Measurements from ENCODE around the gene MERTK.

The MERTK gene

GRCh38 chr2:112019569-112019982 lies 121.2 kb downstream of the MERTK start:
- H3K9me3 ChIP-seq (ENCODE audit: control insufficient read depth, insufficient read depth, low read length) = no peaks in the 10 kb centered on the region
- no peak overlapping the region for H3K4me3 ChIP-seq (ENCODE audit: low read length)
- H3K9me2 ChIP-seq (replicated peaks; ENCODE audit: control insufficient read depth, low read length) = no peaks in the 10 kb centered on the region
- no peak overlapping the region for H3K4me2 ChIP-seq (ENCODE audit: low read length)
- H3K27me3 ChIP-seq (ENCODE audit: control insufficient read depth, low read length) = peaks cover 16% of the 10 kb centered on the region
- H3K27ac ChIP-seq (ENCODE audit: low read depth, low read length) = no peak overlapping the region
- H3K79me2 ChIP-seq (ENCODE audit: control insufficient read depth, low read length) = no peaks in the 10 kb centered on the region
- H4K20me1 ChIP-seq (ENCODE audit: control insufficient read depth, insufficient read depth, low read depth, low read length) = no peaks in the 10 kb centered on the region
- H3K4me1 ChIP-seq (ENCODE audit: control insufficient read depth, low read length) = no peaks in the 10 kb centered on the region
- TF ChIP-seq CTCF (IDR thresholded peaks at IDR 0.05; ENCODE audit: low read depth, low read length, poor library complexity, severe bottlenecking) (no peak), EZH2phosphoT487 (IDR thresholded peaks at IDR 0.05; ENCODE audit: borderline replicate concordance, low read length) (no peak)
- no peaks in the 10 kb centered on the region for H3F3A ChIP-seq (ENCODE audit: control insufficient read depth, insufficient read depth)
- no peaks in the 10 kb centered on the region for H3K36me3 ChIP-seq (ENCODE audit: control insufficient read depth, low read length)

GRCh38 chr2:112020561-112020960 lies 122.2 kb downstream of the MERTK start:
- H3F3A ChIP-seq (ENCODE audit: control insufficient read depth, insufficient read depth) = no peaks in the 10 kb centered on the region
- H3K27me3 ChIP-seq (ENCODE audit: control insufficient read depth, low read length) = peaks cover 16% of the 10 kb centered on the region
- H3K9me3 ChIP-seq (ENCODE audit: control insufficient read depth, insufficient read depth, low read length) = no peaks in the 10 kb centered on the region
- no peaks in the 10 kb centered on the region for H3K4me1 ChIP-seq (ENCODE audit: control insufficient read depth, low read length)
- H3K36me3 ChIP-seq (ENCODE audit: control insufficient read depth, low read length) = no peaks in the 10 kb centered on the region
- no peak overlapping the region for H3K4me2 ChIP-seq (ENCODE audit: low read length)
- no peak overlapping the region for H3K27ac ChIP-seq (ENCODE audit: low read depth, low read length)
- H4K20me1 ChIP-seq (ENCODE audit: control insufficient read depth, insufficient read depth, low read depth, low read length) = no peaks in the 10 kb centered on the region
- no peak overlapping the region for H3K4me3 ChIP-seq (ENCODE audit: low read length)
- no peak for TF ChIP-seq EZH2phosphoT487 (IDR thresholded peaks at IDR 0.05; ENCODE audit: borderline replicate concordance, low read length)
- no peak for TF ChIP-seq CTCF (IDR thresholded peaks at IDR 0.05; ENCODE audit: low read depth, low read length, poor library complexity, severe bottlenecking)
- H3K79me2 ChIP-seq (ENCODE audit: control insufficient read depth, low read length) = no peaks in the 10 kb centered on the region
- H3K9me2 ChIP-seq (replicated peaks; ENCODE audit: control insufficient read depth, low read length) = no peaks in the 10 kb centered on the region

- H3F3A ChIP-seq (ENCODE audit: control insufficient read depth, insufficient read depth) = no peaks in the 10 kb centered on the region
- no peaks in the 10 kb centered on the region for H3K4me1 ChIP-seq (ENCODE audit: control insufficient read depth, low read length)
- H3K4me3 ChIP-seq (ENCODE audit: low read length) = no peak overlapping the region
- peaks cover 16% of the 10 kb centered on the region for H3K27me3 ChIP-seq (ENCODE audit: control insufficient read depth, low read length)
- no peak for TF ChIP-seq CTCF (IDR thresholded peaks at IDR 0.05; ENCODE audit: low read depth, low read length, poor library complexity, severe bottlenecking)
- TF ChIP-seq EZH2phosphoT487 (IDR thresholded peaks at IDR 0.05; ENCODE audit: borderline replicate concordance, low read length) = no peak
- H4K20me1 ChIP-seq (ENCODE audit: control insufficient read depth, insufficient read depth, low read depth, low read length) = no peaks in the 10 kb centered on the region
- H3K27ac ChIP-seq (ENCODE audit: low read depth, low read length) = no peak overlapping the region
- H3K9me3 ChIP-seq (ENCODE audit: control insufficient read depth, insufficient read depth, low read length) = no peaks in the 10 kb centered on the region
- H3K79me2 ChIP-seq (ENCODE audit: control insufficient read depth, low read length) = no peaks in the 10 kb centered on the region
- H3K4me2 ChIP-seq (ENCODE audit: low read length) = no peak overlapping the region
- no peaks in the 10 kb centered on the region for H3K9me2 ChIP-seq (replicated peaks; ENCODE audit: control insufficient read depth, low read length)
- H3K36me3 ChIP-seq (ENCODE audit: control insufficient read depth, low read length) = no peaks in the 10 kb centered on the region
These were observed 122.9 kb downstream of the MERTK start for GRCh38 chr2:112021290-112021689.

Measured in DOHH2 (cell line).